Smooth muscle cell of the umbilical artery (primary cell): ENCODE data around the gene CYTH2. TPM values are rescaled to one million over a fixed set of nuclear protein-coding genes. Genes with fewer than 3 reads are reported as not detected.

ENCODE experiments used
- total RNA-seq: library from RNA; depleted of rRNA; stranded (reverse); fragments of >200 nt; gene quantifications from 2 replicates; pipeline ENCODE4 v1.2.3, GENCODE V29; 2014

Gene CYTH2
- 33.5 and 37.4 TPM in 2 replicates for total RNA-seq

GRCh38 chr19:48469289-48469881, at the start of gene CYTH2:
TSS of gene CYTH2 (plus strand) at chr19:48469369. CDS start at chr19:48469508, 139 bp downstream.

GRCh38 chr19:48445606-48446481, 23.3 kb upstream of the CYTH2 start, which contains the start of gene GRWD1:
TSS of gene GRWD1 (plus strand) at chr19:48445983. CDS start at chr19:48446006, 23 bp downstream.

GRCh38 chr19:48455171-48455907, 13.8 kb upstream of the CYTH2 start, which contains the start of gene KCNJ14:
TSS of gene KCNJ14 (plus strand) at chr19:48455574. CDS start at chr19:48461725, 6,151 bp downstream.

GRCh38 chr19:48511800-48512503, 42.8 kb downstream of the CYTH2 start, which contains the start of gene LMTK3:
TSS of gene LMTK3 (minus strand) at chr19:48511835. CDS start at chr19:48511576, 259 bp downstream.

Other genes with a start within 250 kb of the CYTH2 start
- 11.6 and 14.7 TPM in 2 replicates for gene CARD8, start 213.5 kb upstream of the CYTH2 start, total RNA-seq
- gene ZNF114, start 199.3 kb upstream of the CYTH2 start, total RNA-seq, result 0.32 and 0.59 TPM in 2 replicates
- 32.1 and 62.7 TPM in 2 replicates for gene EMP3, start 143.8 kb upstream of the CYTH2 start, total RNA-seq
- gene TMEM143, start 105.4 kb upstream of the CYTH2 start, total RNA-seq, result 2.1 and 5.6 TPM in 2 replicates
- not detected in 2 replicates for gene SYNGR4, start 105.0 kb upstream of the CYTH2 start, total RNA-seq
- 76.6 and 96.8 TPM in 2 replicates for gene KDELR1, start 77.8 kb upstream of the CYTH2 start, total RNA-seq
- 1.5 and 2.5 TPM in 2 replicates for gene GRIN2D, start 75.7 kb upstream of the CYTH2 start, total RNA-seq
- gene GRWD1, start 23.4 kb upstream of the CYTH2 start, total RNA-seq, result 26.1 and 50.7 TPM in 2 replicates
- gene KCNJ14, start 13.8 kb upstream of the CYTH2 start, total RNA-seq, result 0.59 and 1.5 TPM in 2 replicates
- 1.7 and 2.1 TPM in 2 replicates for gene LMTK3, start 42.5 kb downstream of the CYTH2 start, total RNA-seq
- not detected in 2 replicates for gene SULT2B1, start 82.8 kb downstream of the CYTH2 start, total RNA-seq
- gene SPACA4, start 137.4 kb downstream of the CYTH2 start, total RNA-seq, result not detected in 2 replicates
- gene FAM83E, start 145.7 kb downstream of the CYTH2 start, total RNA-seq, result 0.30 and 0.88 TPM in 2 replicates
- 1,037 and 1,647 TPM in 2 replicates for gene RPL18, start 149.8 kb downstream of the CYTH2 start, total RNA-seq
- 8.2 and 8.6 TPM in 2 replicates for gene SPHK2, start 150.1 kb downstream of the CYTH2 start, total RNA-seq
- 1.2 and 3.3 TPM in 2 replicates for gene DBP, start 168.0 kb downstream of the CYTH2 start, total RNA-seq
- gene CA11, start 176.8 kb downstream of the CYTH2 start, total RNA-seq, result 0.18 and 0.30 TPM in 2 replicates
- 0.14 TPM in 1 of 2 replicates, not detected in the other for gene NTN5, start 203.6 kb downstream of the CYTH2 start, total RNA-seq
- gene FUT2, start 226.6 kb downstream of the CYTH2 start, total RNA-seq, result not detected in 2 replicates